Measurements from ENCODE around the gene TRABD2B. TPM values are rescaled to one million over a fixed set of nuclear protein-coding genes. Genes with fewer than 3 reads are reported as not detected.

Gene TRABD2B
- polyA plus RNA-seq, 1 of the 3 experiments (the other 2 are of a cell fraction), result 0.03 TPM

GRCh38 chr1:47849005-47849521 lies 148.1 kb downstream of the TRABD2B start (continued):
- TF ChIP-seq YY1 (IDR thresholded peaks at IDR 0.05; ENCODE audit: low read depth) (no peak), MEF2A (IDR thresholded peaks at IDR 0.05; ENCODE audit: borderline replicate concordance, low read depth) (no peak), USF2 (IDR thresholded peaks at IDR 0.05; ENCODE audit: borderline replicate concordance, low read depth, low read length) (no peak), ELF1 (IDR thresholded peaks at IDR 0.05) (no peak), CTCF (IDR thresholded peaks at IDR 0.05) (no peak), SMC3 (IDR thresholded peaks at IDR 0.05; ENCODE audit: low read depth, low read length) (peak; percentile 17; the same call in 1 of the 2 replicates), RCOR1 (IDR thresholded peaks at IDR 0.05; ENCODE audit: low read length) (peak; percentile 99), POLR2AphosphoS5 (IDR thresholded peaks at IDR 0.05; ENCODE audit: low read depth, low read length) (peak; percentile 37; the same call in 1 of the 2 replicates), TEAD4 (IDR thresholded peaks at IDR 0.05; ENCODE audit: borderline replicate concordance, insufficient read depth) (peak; percentile 82), MAX (IDR thresholded peaks at IDR 0.05; ENCODE audit: low read depth) (no peak), FOSL2 (IDR thresholded peaks at IDR 0.05; ENCODE audit: borderline replicate concordance, low read depth) (no peak), GABPA (IDR thresholded peaks at IDR 0.05; ENCODE audit: low read depth) (no peak), JUND (IDR thresholded peaks at IDR 0.05) (no peak), TAF1 (IDR thresholded peaks at IDR 0.05; ENCODE audit: borderline replicate concordance, low read depth, low read length) (no peak), NRF1 (IDR thresholded peaks at IDR 0.05; ENCODE audit: low read depth, low read length) (no peak), CHD2 (IDR thresholded peaks at IDR 0.05; ENCODE audit: low read length, partially characterized antibody) (peak; percentile 92), FOXJ3 (CRISPR knock-in tag; IDR thresholded peaks at IDR 0.05) (peak; percentile 99)
- TF ChIP-seq, protein P1, sequence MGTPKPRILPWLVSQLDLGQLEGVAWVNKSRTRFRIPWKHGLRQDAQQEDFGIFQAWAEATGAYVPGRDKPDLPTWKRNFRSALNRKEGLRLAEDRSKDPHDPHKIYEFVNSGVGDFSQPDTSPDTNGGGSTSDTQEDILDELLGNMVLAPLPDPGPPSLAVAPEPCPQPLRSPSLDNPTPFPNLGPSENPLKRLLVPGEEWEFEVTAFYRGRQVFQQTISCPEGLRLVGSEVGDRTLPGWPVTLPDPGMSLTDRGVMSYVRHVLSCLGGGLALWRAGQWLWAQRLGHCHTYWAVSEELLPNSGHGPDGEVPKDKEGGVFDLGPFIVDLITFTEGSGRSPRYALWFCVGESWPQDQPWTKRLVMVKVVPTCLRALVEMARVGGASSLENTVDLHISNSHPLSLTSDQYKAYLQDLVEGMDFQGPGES (IDR thresholded peaks at IDR 0.05; ENCODE audit: low read depth, low read length), result no peak
- TF ChIP-seq, protein P2, sequence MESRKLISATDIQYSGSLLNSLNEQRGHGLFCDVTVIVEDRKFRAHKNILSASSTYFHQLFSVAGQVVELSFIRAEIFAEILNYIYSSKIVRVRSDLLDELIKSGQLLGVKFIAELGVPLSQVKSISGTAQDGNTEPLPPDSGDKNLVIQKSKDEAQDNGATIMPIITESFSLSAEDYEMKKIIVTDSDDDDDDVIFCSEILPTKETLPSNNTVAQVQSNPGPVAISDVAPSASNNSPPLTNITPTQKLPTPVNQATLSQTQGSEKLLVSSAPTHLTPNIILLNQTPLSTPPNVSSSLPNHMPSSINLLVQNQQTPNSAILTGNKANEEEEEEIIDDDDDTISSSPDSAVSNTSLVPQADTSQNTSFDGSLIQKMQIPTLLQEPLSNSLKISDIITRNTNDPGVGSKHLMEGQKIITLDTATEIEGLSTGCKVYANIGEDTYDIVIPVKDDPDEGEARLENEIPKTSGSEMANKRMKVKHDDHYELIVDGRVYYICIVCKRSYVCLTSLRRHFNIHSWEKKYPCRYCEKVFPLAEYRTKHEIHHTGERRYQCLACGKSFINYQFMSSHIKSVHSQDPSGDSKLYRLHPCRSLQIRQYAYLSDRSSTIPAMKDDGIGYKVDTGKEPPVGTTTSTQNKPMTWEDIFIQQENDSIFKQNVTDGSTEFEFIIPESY (IDR thresholded peaks at IDR 0.05; ENCODE audit: borderline replicate concordance, low read depth), result no peak

Data from SK-N-SH (cell line).